Neural progenitor cell (in vitro differentiated cells): ENCODE results near the gene SPRTN.

Source experiments
- CTCF ChIP-seq: fragments of 200-600 bp; sonication (generic); IDR thresholded peaks from 2 replicates; pipeline ENCODE4 v1.5.1; 2017; ENCODE audit warnings: antibody characterized with exemption, mild to moderate bottlenecking
- EZH2 ChIP-seq: fragments of 200-600 bp; sonication (generic); IDR thresholded peaks from 2 replicates; pipeline ENCODE4 v1.6.1; 2017; ENCODE audit warnings: antibody characterized with exemption, mild to moderate bottlenecking, moderate library complexity
- EZH2phosphoT487 ChIP-seq: fragments of 200-600 bp; sonication (generic); IDR thresholded peaks from 2 replicates; pipeline ENCODE4 v1.6.1; 2017; ENCODE audit warnings: antibody characterized with exemption

- TF ChIP-seq CTCF (no peak), EZH2phosphoT487 (no peak), EZH2 (no peak)
Measured at GRCh38 chr1:231318568-231318967, 19.5 kb upstream of the SPRTN start.
